Thymus (tissue), 11 donors: ENCODE measurements around the gene RNASE12. TPM values are rescaled to one million over a fixed set of nuclear protein-coding genes. Genes with fewer than 3 reads are reported as not detected.
"Not testable (repeated sequence)": the region's sequence is repeated elsewhere in the genome, so short reads cannot be mapped to it uniquely, and the experiment has no call there.

Experiments used
- DNase-seq, 9 donors: peaks; one replicate each; pipeline ENCODE4 v3.0.0-alpha.2; 2013; ENCODE audit warnings: low spot score in 9 of 9, low read depth in 6 of 9, missing footprints in 1 of 9
- H3K27ac ChIP-seq, 2 donors: one replicate each; pipeline ENCODE4 v1.5.1; 2013; ENCODE audit warnings: control low read depth in 1 of 2, low read depth in 1 of 2, low read length in 1 of 2, mild to moderate bottlenecking in 1 of 2, moderate library complexity in 1 of 2
- H3K27me3 ChIP-seq, 2 donors: one replicate each; pipeline ENCODE4 v1.5.1; 2013; ENCODE audit warnings: low read length in 1 of 2; ENCODE audit not compliant: control insufficient read depth in 2 of 2, insufficient read depth in 1 of 2
- H3K36me3 ChIP-seq, 2 donors: one replicate each; pipeline ENCODE4 v1.5.1; 2013; ENCODE audit warnings: low read length in 1 of 2, mild to moderate bottlenecking in 1 of 2, moderate library complexity in 1 of 2; ENCODE audit not compliant: control insufficient read depth in 2 of 2, insufficient read depth in 2 of 2
- H3K4me1 ChIP-seq, 2 donors: one replicate each; pipeline ENCODE4 v1.5.1; 2013; ENCODE audit warnings: low read length in 2 of 2; ENCODE audit not compliant: control insufficient read depth in 2 of 2, insufficient read depth in 2 of 2
- H3K4me3 ChIP-seq, 2 donors: one replicate each; pipeline ENCODE4 v1.5.1; 2013; ENCODE audit warnings: low read length in 2 of 2, control low read depth in 1 of 2, mild to moderate bottlenecking in 1 of 2
- H3K9me3 ChIP-seq, 2 donors: one replicate each; pipeline ENCODE4 v1.5.1; 2013; ENCODE audit warnings: low read length in 1 of 2, mild to moderate bottlenecking in 1 of 2; ENCODE audit not compliant: control insufficient read depth in 2 of 2, insufficient read depth in 1 of 2
- WGBS: extraction: QIAGEN DNeasy Blood & Tissue Kit; methylation state at CpG from one replicate; pipeline ENCODE4 v1.1.7; 2013; 5-methylcytosine and 5-hydroxymethylcytosine counted together
- polyA plus RNA-seq: library from polyadenylated mRNA; stranded (reverse); fragments of 200-250 nt; gene quantifications from one replicate; pipeline ENCODE4 v1.2.3, GENCODE V29; 2013
- total RNA-seq: library from RNA; stranded (reverse); fragments of 120-200 nt; gene quantifications from one replicate; pipeline ENCODE4 v1.2.4, GENCODE V29; 2013
- donor health status: healthy.

Gene RNASE12
- total and polyA plus RNA-seq, 2 donors, result not detected

- H3K36me3 ChIP-seq, result no peaks in the 10 kb centered on the region
- no peaks in the 10 kb centered on the region for H3K9me3 ChIP-seq
- H3K4me1 ChIP-seq, result no peaks in the 10 kb centered on the region
- 93% methylated on average over 1 of the region's 1 CpG for WGBS
- H3K27me3 ChIP-seq, result no peaks in the 10 kb centered on the region
- no peak for DNase-seq
- H3K4me3 ChIP-seq, result no peak overlapping the region
- H3K27ac ChIP-seq, result no peak overlapping the region
Measured at GRCh38 chr14:20597108-20597507, 5.9 kb upstream of the RNASE12 start.

DNA sequence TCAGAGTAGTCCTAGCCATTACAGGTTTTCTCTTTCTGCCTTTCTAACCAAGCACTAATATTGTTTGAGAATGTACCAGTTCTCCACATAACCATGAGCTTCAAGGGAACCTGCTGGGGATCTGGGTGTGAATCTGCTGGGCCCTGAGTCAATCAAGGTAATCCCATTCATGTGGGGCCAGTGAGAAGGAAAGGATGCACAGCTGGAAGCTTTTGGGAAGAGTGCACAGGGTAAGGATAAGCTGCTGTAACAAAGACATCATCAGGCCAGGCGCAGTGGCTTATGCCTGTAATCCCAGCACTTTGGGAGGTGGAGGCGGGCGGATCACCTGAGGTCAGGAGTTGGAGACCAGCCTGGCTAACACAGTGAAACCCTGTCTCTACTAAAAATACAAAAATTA, 4.5 kb upstream of the RNASE12 start:
- H3K36me3 ChIP-seq, H3K9me3 ChIP-seq, DNase-seq, H3K4me3 ChIP-seq, H3K4me1 ChIP-seq, H3K27me3 ChIP-seq, H3K27ac ChIP-seq: not testable (repeated sequence)
- 100% methylated on average over 3 of the region's 3 CpGs for WGBS

- H3K4me3 ChIP-seq, result no peak overlapping the region
- DNase-seq, result no peak
- H3K36me3 ChIP-seq, result no peaks in the 10 kb centered on the region
- no peaks in the 10 kb centered on the region for H3K27me3 ChIP-seq
- 37% methylated on average over 1 of the region's 1 CpG for WGBS
- H3K27ac ChIP-seq, result no peak overlapping the region
- H3K4me1 ChIP-seq, result no peaks in the 10 kb centered on the region
- no peaks in the 10 kb centered on the region for H3K9me3 ChIP-seq
Measured at GRCh38 chr14:20592574-20592973, 1.4 kb upstream of the RNASE12 start.

GRCh38 chr14:20587489-20588154, 3.6 kb downstream of the RNASE12 start, which contains the start of gene RNASE11:
RNASE11 (minus strand) TSS chr14:20588001.
- 95% methylated on average over 6 of the region's 6 CpGs for WGBS
- Histone ChIP-seq H3K36me3 (no peaks in the 10 kb centered on the region), H3K4me3 (no peak within 1 kb of the TSS), H3K4me1 (no peaks in the 10 kb centered on the region), H3K27ac (no peak within 1 kb of the TSS), H3K27me3 (no peaks in the 10 kb centered on the region), H3K9me3 (no peaks in the 10 kb centered on the region)
- no peak for DNase-seq

- Histone ChIP-seq H3K27ac (no peak overlapping the region), H3K4me1 (no peaks in the 10 kb centered on the region), H3K36me3 (no peaks in the 10 kb centered on the region), H3K9me3 (no peaks in the 10 kb centered on the region), H3K4me3 (no peak overlapping the region), H3K27me3 (no peaks in the 10 kb centered on the region)
- no peak for DNase-seq
- WGBS, result 94% methylated on average over 5 of the region's 5 CpGs
Measured at GRCh38 chr14:20583908-20584307, 7.3 kb downstream of the RNASE12 start.

GRCh38 chr14:20583142-20583541, 8.0 kb downstream of the RNASE12 start:
- no peaks in the 10 kb centered on the region for H3K36me3 ChIP-seq
- no peak overlapping the region for H3K27ac ChIP-seq
- DNase-seq, result no peak
- no peak overlapping the region for H3K4me3 ChIP-seq
- no peaks in the 10 kb centered on the region for H3K4me1 ChIP-seq
- H3K27me3 ChIP-seq, result no peaks in the 10 kb centered on the region
- H3K9me3 ChIP-seq, result no peaks in the 10 kb centered on the region

- 84% methylated on average over 4 of the region's 4 CpGs for WGBS
Measured at GRCh38 chr14:20580242-20580641, 10.9 kb downstream of the RNASE12 start.

GRCh38 chr14:20578784-20579502, 12.2 kb downstream of the RNASE12 start:
- DNase-seq, result no peak
- no peaks in the 10 kb centered on the region for H3K4me1 ChIP-seq
- WGBS, result 83% methylated on average over 14 of the region's 14 CpGs
- H3K27me3 ChIP-seq, result no peaks in the 10 kb centered on the region
- H3K4me3 ChIP-seq, result no peak overlapping the region
- H3K27ac ChIP-seq, result no peak overlapping the region
- H3K9me3 ChIP-seq, result no peaks in the 10 kb centered on the region
- H3K36me3 ChIP-seq, result no peaks in the 10 kb centered on the region

More at GRCh38 chr14:20580242-20580641, 10.9 kb downstream of the RNASE12 start:
- no peak for DNase-seq
- Histone ChIP-seq H3K4me1 (no peaks in the 10 kb centered on the region), H3K9me3 (no peaks in the 10 kb centered on the region), H3K27me3 (no peaks in the 10 kb centered on the region), H3K27ac (no peak overlapping the region), H3K36me3 (no peaks in the 10 kb centered on the region), H3K4me3 (no peak overlapping the region)

- WGBS, result 81% methylated on average over 3 of the region's 3 CpGs
- H3K9me3 ChIP-seq, result no peaks in the 10 kb centered on the region
- no peak for DNase-seq
- H3K27ac ChIP-seq, result no peak overlapping the region
- no peaks in the 10 kb centered on the region for H3K36me3 ChIP-seq
- H3K4me1 ChIP-seq, result no peaks in the 10 kb centered on the region
- no peaks in the 10 kb centered on the region for H3K27me3 ChIP-seq
- no peak overlapping the region for H3K4me3 ChIP-seq
Measured at GRCh38 chr14:20578325-20578724, 12.9 kb downstream of the RNASE12 start.
